GM21825 (cell line): ENCODE data around the gene C2CD3.
"Not testable (repeated sequence)": the region's sequence is repeated elsewhere in the genome, so short reads cannot be mapped to it uniquely, and the experiment has no call there.

Experiments
- ATAC-seq: cut with Tn5 transposase; IDR thresholded peaks from one replicate; pipeline ENCODE4 v1.9.1; 2021; ENCODE audit warnings: mild to moderate bottlenecking, moderate library complexity; ENCODE audit not compliant: unreplicated experiment

Gene C2CD3

GRCh38 chr11:74168838-74169237 is 2.0 kb downstream of the C2CD3 start:
- no peak for ATAC-seq

GRCh38 chr11:74162681-74163467 is 7.9 kb downstream of the C2CD3 start:
- peak; percentile 64 for ATAC-seq

DNA sequence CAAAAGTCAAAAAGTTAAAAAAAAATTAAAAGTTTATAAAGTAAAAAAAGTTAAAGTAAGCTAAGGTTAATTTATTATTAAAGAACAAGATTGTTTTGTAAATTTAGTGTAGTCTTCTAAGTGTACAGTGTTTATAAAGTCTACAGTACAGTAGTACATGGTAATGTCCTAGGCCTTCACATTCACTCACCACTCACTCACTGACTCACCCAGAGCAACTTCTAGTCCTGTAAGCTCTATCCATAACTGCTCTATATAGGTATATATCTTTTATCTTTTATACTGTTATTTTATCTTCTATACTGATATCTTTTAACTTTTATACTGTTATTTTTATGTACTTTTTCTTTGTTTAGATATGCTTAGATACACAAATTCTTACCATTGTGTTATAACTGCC is 11.2 kb downstream of the C2CD3 start:
- ATAC-seq: no peak

DNA sequence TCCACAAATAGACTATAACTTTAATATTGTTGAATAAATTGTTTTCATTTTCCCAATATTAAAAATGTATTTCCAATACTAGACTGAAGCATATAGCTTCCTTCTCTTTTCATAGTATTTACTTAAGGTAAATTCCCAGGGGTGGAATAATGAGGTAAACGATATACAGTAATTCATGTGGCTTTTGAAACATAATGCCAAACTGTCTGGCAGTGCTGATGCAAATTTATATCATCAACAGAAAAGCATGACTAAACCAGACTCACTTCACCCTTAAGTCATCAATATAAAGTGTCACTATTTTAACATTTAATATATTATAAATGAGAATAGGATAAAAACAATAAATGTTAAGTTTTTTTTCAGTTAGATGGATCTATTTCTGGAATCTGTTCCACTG is 13.6 kb downstream of the C2CD3 start:
- no peak for ATAC-seq

GRCh38 chr11:74154620-74155281 is 16.1 kb downstream of the C2CD3 start:
- ATAC-seq: no peak

GRCh38 chr11:74153224-74153623 is 17.6 kb downstream of the C2CD3 start:
- ATAC-seq: no peak

- no peak for ATAC-seq
Observed at GRCh38 chr11:74147199-74147929, 23.4 kb downstream of the C2CD3 start.

GRCh38 chr11:74144592-74144991 is 26.2 kb downstream of the C2CD3 start:
- ATAC-seq: no peak

DNA sequence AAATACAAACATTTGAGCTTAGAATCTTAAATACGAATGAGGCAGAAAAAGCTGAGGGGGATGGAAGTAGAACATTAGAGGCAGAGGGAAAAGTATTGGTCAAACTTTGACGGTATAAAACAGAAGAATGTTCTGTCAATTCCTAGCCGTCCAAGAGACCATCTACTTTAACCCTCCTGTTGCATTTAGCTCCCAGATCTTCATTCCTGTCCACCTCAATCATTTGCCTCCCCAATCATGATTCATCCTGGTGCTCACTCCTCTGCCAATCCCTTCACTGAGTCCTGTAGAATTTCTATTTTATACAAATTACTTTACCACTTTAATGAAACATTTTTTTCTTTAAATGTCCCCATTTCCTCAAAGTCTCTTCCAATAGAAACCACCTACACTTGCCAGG is 28.2 kb downstream of the C2CD3 start:
- no peak for ATAC-seq

GRCh38 chr11:74141908-74142307 is 28.9 kb downstream of the C2CD3 start:
- ATAC-seq: no peak

DNA sequence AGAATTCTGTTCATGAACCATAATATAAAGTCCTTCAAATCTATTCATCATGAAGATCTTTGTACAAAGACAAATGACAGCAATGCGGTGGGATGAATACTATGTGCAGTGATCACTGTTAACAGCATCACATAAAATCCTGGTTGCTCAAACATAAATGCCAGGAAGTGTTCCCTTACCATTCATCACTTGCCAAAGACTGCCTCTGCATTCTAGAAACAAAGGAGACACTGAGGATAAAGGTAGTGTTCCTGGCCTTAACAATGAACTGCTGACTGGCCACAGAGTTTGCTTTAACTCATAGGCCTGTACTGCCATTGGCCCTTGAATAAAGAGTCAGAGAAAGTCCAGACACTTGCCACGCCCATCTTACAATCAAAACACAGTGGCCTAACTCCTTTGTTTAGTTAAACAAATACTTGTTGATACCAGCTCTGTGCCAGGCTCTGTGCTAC is 29.5 kb downstream of the C2CD3 start:
- no peak for ATAC-seq

GRCh38 chr11:74139919-74140431 is 30.8 kb downstream of the C2CD3 start:
- ATAC-seq: not testable (repeated sequence)

- ATAC-seq: no peak
Observed at GRCh38 chr11:74139151-74139918, 31.5 kb downstream of the C2CD3 start.

- ATAC-seq: no peak
Observed at GRCh38 chr11:74138572-74138971, 32.2 kb downstream of the C2CD3 start.

DNA sequence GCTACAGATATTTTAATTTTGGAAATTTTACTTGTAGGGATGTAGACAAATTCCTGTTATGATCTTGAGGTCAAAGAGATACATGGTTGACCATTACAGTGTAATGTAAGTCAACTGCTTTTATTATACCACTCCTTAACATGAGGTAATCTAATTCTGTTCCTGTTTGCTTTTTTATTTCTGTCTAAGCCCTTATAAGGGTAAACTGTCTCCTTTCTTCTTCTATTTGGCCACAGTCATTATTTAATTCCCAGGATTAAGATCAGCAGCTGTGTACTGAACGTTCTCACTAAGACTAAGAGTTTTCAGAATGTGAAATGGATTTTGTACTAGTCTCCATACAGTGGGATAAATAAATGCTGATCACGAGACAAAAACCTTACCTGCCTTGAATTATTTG is 32.8 kb downstream of the C2CD3 start:
- ATAC-seq: no peak

DNA sequence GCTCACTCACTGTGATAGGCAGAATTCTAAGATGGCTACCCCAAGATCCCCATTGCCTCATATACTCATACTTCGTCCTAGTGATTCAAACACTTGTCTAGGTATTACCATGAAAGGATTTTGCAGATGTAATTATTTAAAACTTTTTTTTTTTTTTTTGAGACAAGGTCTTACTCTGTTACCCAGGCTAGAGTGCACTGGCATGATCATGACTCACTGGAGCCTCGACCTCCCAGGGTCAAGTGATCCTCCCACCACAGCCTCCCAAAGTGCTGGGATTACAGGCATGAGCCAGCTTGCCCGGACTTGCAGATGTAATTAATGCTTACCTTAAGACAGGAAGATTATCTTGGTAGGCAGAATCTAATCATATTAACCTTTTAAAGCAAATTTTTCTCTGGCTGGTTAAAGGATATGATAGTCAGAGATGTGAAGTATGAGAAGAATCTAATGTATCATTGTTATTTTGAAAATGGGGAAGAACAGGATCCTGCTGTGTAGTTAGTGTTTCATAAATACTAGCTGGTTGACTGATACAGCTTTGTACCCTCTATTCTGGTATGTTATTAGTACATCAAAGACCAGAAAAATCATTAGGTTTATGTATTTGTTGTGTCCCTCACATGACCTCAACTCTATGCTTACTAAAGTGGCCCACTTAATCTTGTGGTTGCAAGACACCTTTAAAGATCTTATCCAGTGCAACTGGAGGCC is 35.5 kb downstream of the C2CD3 start:
- ATAC-seq: no peak

DNA sequence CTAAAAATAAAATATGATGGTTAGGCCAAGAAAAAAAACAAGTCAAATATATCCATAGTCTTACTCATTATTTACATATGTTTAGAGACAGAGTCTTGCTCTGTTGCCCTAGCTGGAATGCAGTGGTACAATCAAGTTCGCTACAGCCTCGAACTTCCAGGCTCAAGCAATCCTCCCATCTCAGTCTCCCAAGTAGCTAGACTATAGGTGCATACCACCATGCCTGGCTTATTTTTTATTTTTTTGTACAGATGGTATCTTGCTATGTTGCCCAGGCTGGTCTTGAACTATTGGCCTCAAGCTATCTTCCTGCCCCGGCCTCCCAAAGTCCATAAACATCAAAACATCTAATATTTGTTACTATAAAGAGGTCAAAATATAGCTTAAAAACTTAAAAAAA is 36.1 kb downstream of the C2CD3 start:
- ATAC-seq: no peak

DNA sequence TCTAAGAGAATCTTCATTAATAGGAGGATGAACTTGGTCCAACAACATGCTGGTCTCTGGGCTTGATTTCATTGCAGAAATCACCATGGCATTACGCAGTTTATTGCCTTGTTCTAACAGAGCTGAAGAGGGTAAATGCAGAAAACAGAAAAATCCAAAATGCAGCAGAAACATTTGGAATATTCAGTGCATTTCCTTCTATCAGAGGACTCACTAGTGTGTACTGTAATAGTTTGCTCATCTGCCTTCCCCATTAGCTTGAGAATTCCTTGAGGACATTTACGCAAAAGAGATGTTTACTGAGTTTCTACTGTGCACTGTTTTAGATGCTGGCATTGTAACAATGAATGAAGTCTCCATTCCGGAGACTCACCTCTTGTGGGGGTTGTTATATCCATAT is 37.4 kb downstream of the C2CD3 start:
- ATAC-seq: no peak

GRCh38 chr11:74132833-74133232 is 38.0 kb downstream of the C2CD3 start:
- no peak for ATAC-seq

- not testable (repeated sequence) for ATAC-seq
Observed at GRCh38 chr11:74129121-74129520, 41.7 kb downstream of the C2CD3 start.
